Measurements from ENCODE around the gene GOLGB1. TPM values are rescaled to one million over a fixed set of nuclear protein-coding genes. Genes with fewer than 3 reads are reported as not detected.

The GOLGB1 gene
- total and polyA plus RNA-seq, 2 donors from 2014 or later, result 26.8 to 79.7 TPM

- FAIRE-seq (no peak), DNase-seq (no peak)
- Histone ChIP-seq H3K36me3 (ENCODE audit: control insufficient read depth in 2 of 3, insufficient read depth in 3 of 3, low read length in 3 of 3) (peaks cover 0 to 4% (median 3%) of the 10 kb centered on the region in 3 donors), H3K4me3 (ENCODE audit: low read length in 3 of 3) (no peak overlapping the region), H3K9ac (ENCODE audit: low read length in 3 of 3) (no peak overlapping the region), H3K27ac (ENCODE audit: low read depth in 2 of 2, low read length in 2 of 2) (no peak overlapping the region), H3K9me3 (ENCODE audit: control insufficient read depth in 2 of 3, insufficient read depth in 1 of 3, low read length in 3 of 3) (no peaks in the 10 kb centered on the region), H3K4me1 (ENCODE audit: control insufficient read depth in 2 of 3, insufficient read depth in 2 of 3, low read depth in 1 of 3, low read length in 3 of 3) (no peaks in the 10 kb centered on the region), H3K27me3 (ENCODE audit: control insufficient read depth, insufficient read depth, low read length) (no peaks in the 10 kb centered on the region)
- TF ChIP-seq, protein P1, sequence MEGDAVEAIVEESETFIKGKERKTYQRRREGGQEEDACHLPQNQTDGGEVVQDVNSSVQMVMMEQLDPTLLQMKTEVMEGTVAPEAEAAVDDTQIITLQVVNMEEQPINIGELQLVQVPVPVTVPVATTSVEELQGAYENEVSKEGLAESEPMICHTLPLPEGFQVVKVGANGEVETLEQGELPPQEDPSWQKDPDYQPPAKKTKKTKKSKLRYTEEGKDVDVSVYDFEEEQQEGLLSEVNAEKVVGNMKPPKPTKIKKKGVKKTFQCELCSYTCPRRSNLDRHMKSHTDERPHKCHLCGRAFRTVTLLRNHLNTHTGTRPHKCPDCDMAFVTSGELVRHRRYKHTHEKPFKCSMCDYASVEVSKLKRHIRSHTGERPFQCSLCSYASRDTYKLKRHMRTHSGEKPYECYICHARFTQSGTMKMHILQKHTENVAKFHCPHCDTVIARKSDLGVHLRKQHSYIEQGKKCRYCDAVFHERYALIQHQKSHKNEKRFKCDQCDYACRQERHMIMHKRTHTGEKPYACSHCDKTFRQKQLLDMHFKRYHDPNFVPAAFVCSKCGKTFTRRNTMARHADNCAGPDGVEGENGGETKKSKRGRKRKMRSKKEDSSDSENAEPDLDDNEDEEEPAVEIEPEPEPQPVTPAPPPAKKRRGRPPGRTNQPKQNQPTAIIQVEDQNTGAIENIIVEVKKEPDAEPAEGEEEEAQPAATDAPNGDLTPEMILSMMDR (IDR thresholded peaks at IDR 0.05; ENCODE audit: borderline replicate concordance, extremely low read depth, insufficient read depth), result no peak
- intact Hi-C loops (cut with DNase I), result no loop called here
Observed at GRCh38 chr3:121645054-121645453, 104.5 kb downstream of the GOLGB1 start.

DNA sequence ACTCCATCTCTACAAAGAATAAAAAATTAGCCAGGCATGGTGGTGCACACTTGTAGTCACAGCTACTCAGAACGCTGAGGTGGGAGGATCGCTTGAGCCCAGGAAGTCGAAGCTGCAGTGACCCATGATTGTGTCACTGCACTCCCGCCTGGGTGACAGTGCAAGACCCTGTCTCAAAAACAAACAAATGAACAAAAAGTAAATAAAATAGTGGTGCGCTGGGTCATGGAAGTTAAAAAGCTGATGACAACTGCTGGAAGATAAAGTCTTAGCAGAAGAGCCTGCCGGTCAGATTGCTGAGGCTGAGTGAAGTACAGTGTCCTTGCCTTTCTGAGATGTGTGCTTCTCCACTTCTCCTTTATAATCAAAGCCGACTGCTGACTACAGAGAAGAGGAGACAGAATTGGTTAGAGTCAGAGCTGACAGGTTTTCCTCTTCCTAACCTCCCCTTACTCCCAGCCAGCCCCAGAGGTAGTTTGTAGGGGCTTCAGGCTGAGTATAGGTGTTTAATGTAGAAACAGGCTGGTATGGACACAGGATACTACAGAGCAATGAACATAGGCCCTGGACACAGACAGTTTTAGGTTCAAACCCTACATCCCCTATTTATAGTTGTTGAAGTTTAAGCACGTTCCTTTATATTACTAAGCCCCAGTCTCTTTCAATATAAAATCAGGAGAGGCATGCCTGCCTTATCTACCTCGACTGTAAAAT is 106.8 kb downstream of the GOLGB1 start:
- Histone ChIP-seq H3K36me3 (ENCODE audit: control insufficient read depth in 2 of 3, insufficient read depth in 3 of 3, low read length in 3 of 3) (peaks cover 0 to 4% (median 3%) of the 10 kb centered on the region in 3 donors), H3K27me3 (ENCODE audit: control insufficient read depth, insufficient read depth, low read length) (no peaks in the 10 kb centered on the region), H3K4me3 (ENCODE audit: low read length in 3 of 3) (no peak overlapping the region), H3K4me1 (ENCODE audit: control insufficient read depth in 2 of 3, insufficient read depth in 2 of 3, low read depth in 1 of 3, low read length in 3 of 3) (no peaks in the 10 kb centered on the region), H3K27ac (ENCODE audit: low read depth in 2 of 2, low read length in 2 of 2) (no peak overlapping the region), H3K9me3 (ENCODE audit: control insufficient read depth in 2 of 3, insufficient read depth in 1 of 3, low read length in 3 of 3) (no peaks in the 10 kb centered on the region), H3K9ac (ENCODE audit: low read length in 3 of 3) (no peak overlapping the region)
- FAIRE-seq, result no peak
- intact Hi-C loops (cut with DNase I), result no loop called here
- no peak for DNase-seq
- TF ChIP-seq, protein P1 (IDR thresholded peaks at IDR 0.05; ENCODE audit: borderline replicate concordance, extremely low read depth, insufficient read depth), result no peak

- Histone ChIP-seq H3K36me3 (ENCODE audit: control insufficient read depth in 2 of 3, insufficient read depth in 3 of 3, low read length in 3 of 3) (peaks cover 0 to 4% (median 3%) of the 10 kb centered on the region in 3 donors), H3K4me1 (ENCODE audit: control insufficient read depth in 2 of 3, insufficient read depth in 2 of 3, low read depth in 1 of 3, low read length in 3 of 3) (no peaks in the 10 kb centered on the region), H3K27ac (ENCODE audit: low read depth in 2 of 2, low read length in 2 of 2) (no peak overlapping the region), H3K4me3 (ENCODE audit: low read length in 3 of 3) (no peak overlapping the region), H3K27me3 (ENCODE audit: control insufficient read depth, insufficient read depth, low read length) (no peaks in the 10 kb centered on the region), H3K9ac (ENCODE audit: low read length in 3 of 3) (no peak overlapping the region), H3K9me3 (ENCODE audit: control insufficient read depth in 2 of 3, insufficient read depth in 1 of 3, low read length in 3 of 3) (no peaks in the 10 kb centered on the region)
- intact Hi-C loops (cut with DNase I), result no loop called here
- FAIRE-seq (no peak), DNase-seq (no peak)
- TF ChIP-seq, protein P1 (IDR thresholded peaks at IDR 0.05; ENCODE audit: borderline replicate concordance, extremely low read depth, insufficient read depth), result no peak
Observed at GRCh38 chr3:121641127-121641526, 108.4 kb downstream of the GOLGB1 start.

All from kidney (tissue), 14 donors.